ENCODE measurements around the gene ANKLE2. TPM values are rescaled to one million over a fixed set of nuclear protein-coding genes. Genes with fewer than 3 reads are reported as not detected.
A peak's percentile ranks its signal among the peaks of the same experiment; 100 is the strongest.
"Not testable (repeated sequence)": the region's sequence is repeated elsewhere in the genome, so short reads cannot be mapped to it uniquely, and the experiment has no call there.

Gene ANKLE2
- total and polyA plus RNA-seq, 7 donors, result 24.1 to 56.2 (median 29.7) TPM

GRCh38 chr12:132779781-132780353, 18.2 kb upstream of the ANKLE2 start:
- DNase-seq (no peak), ATAC-seq (no peak)
- no peaks in the 10 kb centered on the region for H3K27me3 ChIP-seq (ENCODE audit: insufficient read depth in 3 of 3, low read length in 2 of 3)
- no peak overlapping the region for H3K4me3 ChIP-seq
- TF ChIP-seq CTCF (IDR thresholded peaks at IDR 0.05), result no peak
- H3K4me1 ChIP-seq, result peaks cover 5% of the 10 kb centered on the region
- intact Hi-C loops (cut with DNase I), result no loop called here
- no peak overlapping the region for H3K27ac ChIP-seq
- 96 to 97% (median 97%) methylated on average over 28 to 30 of the region's 30 CpGs for WGBS, 3 donors
- peaks cover 12 to 84% of the 10 kb centered on the region in 2 donors for H3K36me3 ChIP-seq (ENCODE audit: insufficient read depth in 1 of 2, low read depth in 1 of 2)
- no peaks in the 10 kb centered on the region for H3K9me3 ChIP-seq

- TF ChIP-seq CTCF (IDR thresholded peaks at IDR 0.05), result no peak
- DNase-seq (no peak), ATAC-seq (no peak)
- H3K36me3 ChIP-seq (ENCODE audit: insufficient read depth in 1 of 2, low read depth in 1 of 2), result peaks cover 18 to 86% of the 10 kb centered on the region in 2 donors
- H3K27me3 ChIP-seq (ENCODE audit: insufficient read depth in 3 of 3, low read length in 2 of 3), result no peaks in the 10 kb centered on the region
- peaks cover 5% of the 10 kb centered on the region for H3K4me1 ChIP-seq
- H3K27ac ChIP-seq, result no peak overlapping the region
- intact Hi-C loops (cut with DNase I), result no loop called here
- H3K4me3 ChIP-seq, result no peak overlapping the region
- no peaks in the 10 kb centered on the region for H3K9me3 ChIP-seq
- WGBS, 3 donors, result 91 to 93% (median 92%) methylated on average over 20 of the region's 20 CpGs
Observed at GRCh38 chr12:132777614-132778013, 16.0 kb upstream of the ANKLE2 start.

GRCh38 chr12:132776816-132777568, 15.4 kb upstream of the ANKLE2 start:
- DNase-seq, result peak; percentile 45 to 85
- peak in 3 of 4 donors; percentile 28 to 46 (median 40) for ATAC-seq
- Histone ChIP-seq H3K4me1 (peaks cover 5% of the 10 kb centered on the region), H3K36me3 (ENCODE audit: insufficient read depth in 1 of 2, low read depth in 1 of 2) (peaks cover 18 to 86% of the 10 kb centered on the region in 2 donors), H3K4me3 (no peak overlapping the region), H3K27me3 (ENCODE audit: insufficient read depth in 3 of 3, low read length in 2 of 3) (no peaks in the 10 kb centered on the region), H3K9me3 (no peaks in the 10 kb centered on the region), H3K27ac (no peak overlapping the region)
- intact Hi-C loops (cut with DNase I), result no loop called here
- WGBS, 3 donors, result 56 to 71% (median 60%) methylated on average over 29 of the region's 29 CpGs
- TF ChIP-seq CTCF (IDR thresholded peaks at IDR 0.05), result no peak

- H3K36me3 ChIP-seq (ENCODE audit: insufficient read depth in 1 of 2, low read depth in 1 of 2), result peaks cover 14 to 86% of the 10 kb centered on the region in 2 donors
- not testable (repeated sequence) for H3K27ac ChIP-seq, H3K4me1 ChIP-seq
Observed at GRCh38 chr12:132776230-132776625, 14.6 kb upstream of the ANKLE2 start.

GRCh38 chr12:132775502-132776229, 14.0 kb upstream of the ANKLE2 start:
- intact Hi-C loops (cut with DNase I), result no loop called here
- peak; percentile 59 to 73 (median 62) for ATAC-seq
- H3K27ac ChIP-seq, result peak overlapping the region; percentile 9

More at GRCh38 chr12:132776230-132776625, 14.6 kb upstream of the ANKLE2 start:
- ATAC-seq; DNase-seq; intact Hi-C loops (cut with DNase I); H3K9me3 ChIP-seq; H3K27me3 ChIP-seq (ENCODE audit: insufficient read depth in 3 of 3, low read length in 2 of 3); H3K4me3 ChIP-seq: not testable (repeated sequence)
- WGBS, 3 donors, result 77 to 88% (median 78%) methylated on average over 8 to 12 of the region's 12 CpGs

More at GRCh38 chr12:132775502-132776229, 14.0 kb upstream of the ANKLE2 start:
- TF ChIP-seq CTCF (IDR thresholded peaks at IDR 0.05), result no peak
- Histone ChIP-seq H3K27me3 (ENCODE audit: insufficient read depth in 3 of 3, low read length in 2 of 3) (no peaks in the 10 kb centered on the region), H3K4me1 (peaks cover 5% of the 10 kb centered on the region), H3K4me3 (no peak overlapping the region), H3K9me3 (no peaks in the 10 kb centered on the region), H3K36me3 (ENCODE audit: insufficient read depth in 1 of 2, low read depth in 1 of 2) (peaks cover 14 to 85% of the 10 kb centered on the region in 2 donors)
- 41 to 75% (median 54%) methylated on average over 23 to 24 of the region's 24 CpGs for WGBS, 3 donors
- no peak for DNase-seq
